PFSK-1 (cell line): ENCODE results near the gene CA5A.

ENCODE experiments used
- POLR2AphosphoS5 ChIP-seq: IDR thresholded peaks from 2 replicates; pipeline ENCODE4 v1.6.1; 2012; ENCODE audit warnings: low read depth, mild to moderate bottlenecking, control low read depth, low read length, moderate library complexity
- TAF1 ChIP-seq: IDR thresholded peaks from 2 replicates; pipeline ENCODE4 v1.6.1; 2012; ENCODE audit warnings: low read length, control low read depth, borderline replicate concordance; ENCODE audit not compliant: insufficient read depth
- TF ChIP-seq, protein P1 (sequence below), 2 experiments: IDR thresholded peaks; 2 replicates each; pipeline versions ENCODE4 v1.6.1 to v1.8.0; 2011 to 2012; ENCODE audit warnings: low read depth in 2 of 2, low read length in 2 of 2, control low read depth in 1 of 2, inconsistent platforms in 1 of 2, mild to moderate bottlenecking in 1 of 2, moderate library complexity in 1 of 2; ENCODE audit not compliant: insufficient read depth in 1 of 2

GRCh38 chr16:87847785-87848675, 88.3 kb downstream of the CA5A start:
- TF ChIP-seq TAF1, result no peak
- TF ChIP-seq, protein P1, sequence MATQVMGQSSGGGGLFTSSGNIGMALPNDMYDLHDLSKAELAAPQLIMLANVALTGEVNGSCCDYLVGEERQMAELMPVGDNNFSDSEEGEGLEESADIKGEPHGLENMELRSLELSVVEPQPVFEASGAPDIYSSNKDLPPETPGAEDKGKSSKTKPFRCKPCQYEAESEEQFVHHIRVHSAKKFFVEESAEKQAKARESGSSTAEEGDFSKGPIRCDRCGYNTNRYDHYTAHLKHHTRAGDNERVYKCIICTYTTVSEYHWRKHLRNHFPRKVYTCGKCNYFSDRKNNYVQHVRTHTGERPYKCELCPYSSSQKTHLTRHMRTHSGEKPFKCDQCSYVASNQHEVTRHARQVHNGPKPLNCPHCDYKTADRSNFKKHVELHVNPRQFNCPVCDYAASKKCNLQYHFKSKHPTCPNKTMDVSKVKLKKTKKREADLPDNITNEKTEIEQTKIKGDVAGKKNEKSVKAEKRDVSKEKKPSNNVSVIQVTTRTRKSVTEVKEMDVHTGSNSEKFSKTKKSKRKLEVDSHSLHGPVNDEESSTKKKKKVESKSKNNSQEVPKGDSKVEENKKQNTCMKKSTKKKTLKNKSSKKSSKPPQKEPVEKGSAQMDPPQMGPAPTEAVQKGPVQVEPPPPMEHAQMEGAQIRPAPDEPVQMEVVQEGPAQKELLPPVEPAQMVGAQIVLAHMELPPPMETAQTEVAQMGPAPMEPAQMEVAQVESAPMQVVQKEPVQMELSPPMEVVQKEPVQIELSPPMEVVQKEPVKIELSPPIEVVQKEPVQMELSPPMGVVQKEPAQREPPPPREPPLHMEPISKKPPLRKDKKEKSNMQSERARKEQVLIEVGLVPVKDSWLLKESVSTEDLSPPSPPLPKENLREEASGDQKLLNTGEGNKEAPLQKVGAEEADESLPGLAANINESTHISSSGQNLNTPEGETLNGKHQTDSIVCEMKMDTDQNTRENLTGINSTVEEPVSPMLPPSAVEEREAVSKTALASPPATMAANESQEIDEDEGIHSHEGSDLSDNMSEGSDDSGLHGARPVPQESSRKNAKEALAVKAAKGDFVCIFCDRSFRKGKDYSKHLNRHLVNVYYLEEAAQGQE (IDR thresholded peaks at IDR 0.05; ENCODE audit: insufficient read depth in 1 of 2, low read depth in 2 of 2, low read length in 2 of 2), result no peak
- TF ChIP-seq POLR2AphosphoS5, result no peak
